ENCODE results near the gene MUC4. TPM values are rescaled to one million over a fixed set of nuclear protein-coding genes. Genes with fewer than 3 reads are reported as not detected.
"Not testable (repeated sequence)": the region's sequence is repeated elsewhere in the genome, so short reads cannot be mapped to it uniquely, and the experiment has no call there.

Gene MUC4
- total and polyA plus RNA-seq, 3 donors from 2014 or later = 1.8 to 4.7 (median 4.0) TPM

DNA sequence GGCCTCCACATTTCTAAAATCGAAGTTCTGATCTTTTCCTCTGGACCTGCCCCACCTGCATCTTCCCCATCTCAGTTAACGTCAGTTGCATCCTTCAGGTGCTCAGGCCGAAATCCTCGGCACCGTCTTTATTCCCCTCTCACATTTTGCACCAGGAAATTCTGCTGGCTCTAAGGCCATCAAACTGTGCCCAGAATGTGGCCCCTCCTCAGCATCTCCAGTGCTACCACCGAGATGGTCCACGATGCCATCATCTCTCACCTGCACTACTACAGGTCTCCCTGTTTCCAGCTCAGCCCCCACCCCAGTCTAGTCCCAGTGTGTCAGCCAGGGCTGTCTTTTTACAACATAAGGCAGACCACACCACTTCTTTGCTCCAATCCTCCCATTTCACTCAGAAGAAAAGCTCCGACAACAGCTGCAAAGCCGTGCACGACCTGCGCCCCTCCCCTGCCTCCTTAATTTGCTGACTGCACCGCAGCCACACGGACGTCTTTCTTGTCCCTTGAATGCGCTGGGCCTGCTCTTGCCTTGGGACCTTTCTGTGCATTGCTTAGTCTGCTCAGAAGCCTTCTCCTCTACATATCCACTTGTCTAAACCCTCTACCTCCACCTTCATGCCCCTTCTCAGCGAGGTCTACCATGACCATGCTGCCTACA, 76.6 kb downstream of the MUC4 start:
- Histone ChIP-seq H3K27me3 (no peaks in the 10 kb centered on the region), H3K4me3 (no peak overlapping the region), H3K36me3 (ENCODE audit: low read depth, missing control alignments) (no peaks in the 10 kb centered on the region), H3K27ac (no peak overlapping the region), H3K4me1 (no peaks in the 10 kb centered on the region), H3K9me3 (no peaks in the 10 kb centered on the region)
- TF ChIP-seq POLR2A (IDR thresholded peaks at IDR 0.05) = no peak
- TF ChIP-seq, protein P1, sequence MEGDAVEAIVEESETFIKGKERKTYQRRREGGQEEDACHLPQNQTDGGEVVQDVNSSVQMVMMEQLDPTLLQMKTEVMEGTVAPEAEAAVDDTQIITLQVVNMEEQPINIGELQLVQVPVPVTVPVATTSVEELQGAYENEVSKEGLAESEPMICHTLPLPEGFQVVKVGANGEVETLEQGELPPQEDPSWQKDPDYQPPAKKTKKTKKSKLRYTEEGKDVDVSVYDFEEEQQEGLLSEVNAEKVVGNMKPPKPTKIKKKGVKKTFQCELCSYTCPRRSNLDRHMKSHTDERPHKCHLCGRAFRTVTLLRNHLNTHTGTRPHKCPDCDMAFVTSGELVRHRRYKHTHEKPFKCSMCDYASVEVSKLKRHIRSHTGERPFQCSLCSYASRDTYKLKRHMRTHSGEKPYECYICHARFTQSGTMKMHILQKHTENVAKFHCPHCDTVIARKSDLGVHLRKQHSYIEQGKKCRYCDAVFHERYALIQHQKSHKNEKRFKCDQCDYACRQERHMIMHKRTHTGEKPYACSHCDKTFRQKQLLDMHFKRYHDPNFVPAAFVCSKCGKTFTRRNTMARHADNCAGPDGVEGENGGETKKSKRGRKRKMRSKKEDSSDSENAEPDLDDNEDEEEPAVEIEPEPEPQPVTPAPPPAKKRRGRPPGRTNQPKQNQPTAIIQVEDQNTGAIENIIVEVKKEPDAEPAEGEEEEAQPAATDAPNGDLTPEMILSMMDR (IDR thresholded peaks at IDR 0.05) = no peak
- DNase-seq = no peak
- intact Hi-C loops (cut with DNase I; ENCODE audit: low total_unique reads) = no loop called here
- 76 to 78% methylated on average over 16 of the region's 16 CpGs for WGBS, 2 donors

DNA sequence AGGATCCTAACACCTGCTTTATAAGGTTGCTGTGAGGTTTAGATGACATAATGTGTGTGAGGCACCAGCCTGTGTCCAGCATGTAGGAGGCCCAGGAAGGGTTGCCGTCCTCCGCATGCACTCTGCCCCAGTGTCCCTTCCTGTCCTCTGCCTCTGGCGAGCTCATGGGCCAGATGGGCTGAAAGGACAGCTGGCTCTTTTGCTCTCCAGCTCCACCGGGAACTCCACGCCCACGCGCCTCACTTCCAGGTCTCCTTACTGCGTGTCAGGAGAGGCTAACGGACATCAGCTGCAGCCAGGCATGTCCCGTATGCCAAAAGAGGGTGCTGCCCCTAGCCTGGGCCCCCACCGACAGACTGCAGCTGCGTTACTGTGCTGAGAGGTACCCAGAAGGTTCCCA, 78.8 kb downstream of the MUC4 start:
- Histone ChIP-seq H3K4me3 (no peak overlapping the region), H3K27ac (no peak overlapping the region), H3K9me3 (no peaks in the 10 kb centered on the region), H3K36me3 (ENCODE audit: low read depth, missing control alignments) (no peaks in the 10 kb centered on the region), H3K4me1 (no peaks in the 10 kb centered on the region), H3K27me3 (no peaks in the 10 kb centered on the region)
- no peak for DNase-seq
- WGBS, 2 donors = 63 to 70% methylated on average over 12 of the region's 12 CpGs
- intact Hi-C loops (cut with DNase I; ENCODE audit: low total_unique reads) = no loop called here
- TF ChIP-seq, protein P1 (IDR thresholded peaks at IDR 0.05) = no peak
- no peak for TF ChIP-seq POLR2A (IDR thresholded peaks at IDR 0.05)

DNA sequence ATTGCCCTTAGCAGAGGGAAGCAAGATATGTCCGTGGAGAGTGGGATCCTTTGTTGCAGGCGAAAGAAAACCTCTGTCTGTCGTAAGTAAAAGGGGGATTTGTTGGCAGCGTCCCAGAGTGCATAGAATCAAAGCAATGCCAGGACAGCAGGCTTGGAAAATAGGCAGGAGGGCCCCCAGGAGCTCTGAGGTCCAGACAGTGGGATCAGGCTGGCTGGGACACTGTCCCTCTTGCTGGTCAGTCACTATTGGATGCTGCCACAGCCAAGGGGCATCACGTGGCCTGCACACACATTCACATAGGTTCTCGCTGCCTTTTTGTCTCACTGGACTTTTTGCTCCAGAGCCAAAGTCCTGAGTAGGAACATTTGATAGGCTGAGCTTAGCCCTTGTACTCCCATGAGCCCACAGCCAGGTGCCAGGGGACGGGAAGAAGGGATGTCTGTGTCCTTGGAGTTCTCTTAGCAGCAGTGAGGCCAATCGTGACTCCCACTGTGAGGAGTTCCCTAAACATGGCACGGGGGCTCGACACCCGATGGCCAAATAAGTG, 80.3 kb downstream of the MUC4 start:
- Histone ChIP-seq H3K27me3 (no peaks in the 10 kb centered on the region), H3K36me3 (ENCODE audit: low read depth, missing control alignments) (no peaks in the 10 kb centered on the region), H3K27ac (no peak overlapping the region), H3K9me3 (no peaks in the 10 kb centered on the region), H3K4me3 (no peak overlapping the region), H3K4me1 (no peaks in the 10 kb centered on the region)
- intact Hi-C loops (cut with DNase I; ENCODE audit: low total_unique reads) = no loop called here
- no peak for DNase-seq
- TF ChIP-seq, protein P1 (IDR thresholded peaks at IDR 0.05) = no peak
- TF ChIP-seq POLR2A (IDR thresholded peaks at IDR 0.05) = no peak
- WGBS, 2 donors = 89 to 93% methylated on average over 11 of the region's 11 CpGs

DNA sequence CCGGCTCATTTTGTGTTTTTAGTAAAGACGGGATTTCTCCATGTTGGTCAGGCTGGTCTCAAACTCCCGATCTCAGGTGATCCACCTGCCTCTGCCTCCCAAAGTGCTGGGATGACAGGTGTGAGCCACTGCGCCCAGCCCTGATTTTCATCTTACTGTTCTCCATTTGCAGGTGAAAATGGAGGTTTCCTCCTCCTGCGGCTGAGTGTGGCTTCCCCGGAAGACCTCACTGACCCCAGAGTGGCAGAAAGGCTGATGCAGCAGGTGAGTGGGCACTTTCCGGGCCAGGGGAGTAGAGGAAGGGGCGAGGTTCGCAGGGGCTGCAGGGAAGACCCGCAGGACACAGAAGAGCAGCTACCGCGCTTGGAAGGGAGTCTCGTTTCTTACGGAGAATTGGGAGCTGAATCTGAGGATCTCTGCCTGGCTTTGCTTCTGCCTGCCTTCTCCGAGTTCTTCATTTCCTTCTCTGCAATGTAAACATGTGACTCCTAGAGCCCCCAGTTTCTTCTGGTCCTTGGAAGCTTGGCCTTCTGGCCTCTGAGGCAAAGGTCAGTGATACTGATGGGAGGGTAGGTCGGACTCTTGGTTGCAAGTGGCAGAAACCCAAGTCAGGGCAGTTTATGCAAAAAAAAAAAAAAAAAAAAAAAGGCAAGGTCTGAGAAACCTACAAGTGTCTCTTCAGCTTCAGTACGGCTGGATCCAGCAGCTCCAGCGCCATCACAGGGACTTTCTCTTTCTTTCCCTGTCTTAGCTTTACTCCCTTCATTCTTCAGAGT, 82.1 kb downstream of the MUC4 start:
- Histone ChIP-seq H3K27me3 (no peaks in the 10 kb centered on the region), H3K27ac (no peak overlapping the region), H3K4me1 (no peaks in the 10 kb centered on the region), H3K4me3 (no peak overlapping the region), H3K36me3 (ENCODE audit: low read depth, missing control alignments) (no peaks in the 10 kb centered on the region), H3K9me3 (no peaks in the 10 kb centered on the region)
- DNase-seq = no peak
- no peak for TF ChIP-seq POLR2A (IDR thresholded peaks at IDR 0.05)
- TF ChIP-seq, protein P1 (IDR thresholded peaks at IDR 0.05) = no peak
- 83 to 88% methylated on average over 18 of the region's 18 CpGs for WGBS, 2 donors
- intact Hi-C loops (cut with DNase I; ENCODE audit: low total_unique reads) = no loop called here

DNA sequence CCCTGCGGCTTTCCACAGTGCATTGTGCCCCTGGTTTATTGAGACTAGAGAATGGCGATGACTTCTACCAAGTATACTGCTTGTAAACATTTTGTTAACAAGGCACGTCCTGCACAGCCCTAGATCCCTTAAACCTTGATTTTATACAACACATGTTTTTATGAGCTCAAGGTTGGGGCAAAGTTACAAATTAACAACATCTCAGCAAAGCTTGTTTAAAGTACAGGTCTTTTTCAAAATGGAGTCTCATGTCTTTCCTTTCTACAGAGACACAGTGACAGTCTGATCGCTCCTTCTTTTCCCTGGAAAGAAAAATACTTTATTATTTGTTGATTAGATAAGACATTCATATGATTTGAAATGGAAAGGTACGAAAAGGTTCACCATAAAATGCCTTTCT, 82.9 kb downstream of the MUC4 start:
- intact Hi-C loops (cut with DNase I; ENCODE audit: low total_unique reads); H3K36me3 ChIP-seq (ENCODE audit: low read depth, missing control alignments); DNase-seq; H3K4me1 ChIP-seq; H3K4me3 ChIP-seq; H3K27ac ChIP-seq; H3K27me3 ChIP-seq; H3K9me3 ChIP-seq: not testable (repeated sequence)
- WGBS, 2 donors = 76 to 79% methylated on average over 4 to 5 of the region's 5 CpGs

All from testis (tissue), 3 donors.